ENCODE data around the gene MAZ.
"Not testable (repeated sequence)": the region's sequence is repeated elsewhere in the genome, so short reads cannot be mapped to it uniquely, and the experiment has no call there.

MAZ gene

DNA sequence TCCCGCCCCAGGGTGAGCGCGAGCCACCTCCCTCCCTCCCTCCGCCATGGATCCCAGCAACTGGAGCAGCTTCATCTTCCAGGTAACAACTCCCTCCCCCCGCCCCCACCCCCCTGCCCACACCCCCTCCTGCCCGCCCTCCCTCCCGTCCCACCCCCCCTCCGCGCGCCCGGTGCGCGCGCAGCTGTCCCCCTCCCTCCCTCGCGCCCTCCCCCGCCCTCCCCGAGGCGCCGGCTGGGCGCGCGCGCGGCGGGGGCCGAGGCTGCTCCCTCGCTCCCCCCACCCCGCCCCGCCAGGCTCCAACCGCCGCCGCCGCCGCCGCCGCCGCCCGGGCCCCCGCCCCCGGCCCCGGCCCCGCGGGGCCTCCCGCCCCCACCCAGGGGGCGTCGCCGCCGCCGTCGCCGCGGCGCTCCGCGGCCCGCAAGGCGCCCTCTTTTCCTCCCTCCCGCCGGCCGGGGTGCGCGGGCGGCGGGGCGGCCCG, at the start of gene MAZ:
MAZ (plus strand) TSS at position 431 of the 481 bp plus-strand sequence. CDS start 173 bp downstream, outside the sequence.
- DNase-seq (ENCODE audit: low spot score), result peak; percentile 89

DNA sequence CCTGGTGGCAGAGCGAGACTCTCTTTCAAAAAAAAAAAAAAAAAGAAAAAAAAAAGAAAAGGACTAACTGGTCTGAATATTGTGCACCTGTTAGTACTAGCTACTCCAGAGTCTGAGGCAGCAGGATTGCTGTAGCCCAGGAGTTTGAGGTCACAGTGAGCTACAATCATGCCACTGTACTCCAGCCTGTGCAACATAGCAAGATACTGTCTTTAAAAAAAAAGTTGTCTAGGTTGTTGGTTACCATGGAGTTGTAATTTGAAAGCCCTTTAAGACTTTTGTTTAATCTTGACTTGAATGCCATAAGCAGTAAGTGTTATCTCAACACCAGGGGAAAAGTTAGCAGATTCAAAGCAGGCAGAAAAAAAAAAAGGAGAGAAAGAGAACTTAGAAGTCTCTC, 49.7 kb upstream of the MAZ start:
- no peak for DNase-seq (ENCODE audit: low spot score)

DNA sequence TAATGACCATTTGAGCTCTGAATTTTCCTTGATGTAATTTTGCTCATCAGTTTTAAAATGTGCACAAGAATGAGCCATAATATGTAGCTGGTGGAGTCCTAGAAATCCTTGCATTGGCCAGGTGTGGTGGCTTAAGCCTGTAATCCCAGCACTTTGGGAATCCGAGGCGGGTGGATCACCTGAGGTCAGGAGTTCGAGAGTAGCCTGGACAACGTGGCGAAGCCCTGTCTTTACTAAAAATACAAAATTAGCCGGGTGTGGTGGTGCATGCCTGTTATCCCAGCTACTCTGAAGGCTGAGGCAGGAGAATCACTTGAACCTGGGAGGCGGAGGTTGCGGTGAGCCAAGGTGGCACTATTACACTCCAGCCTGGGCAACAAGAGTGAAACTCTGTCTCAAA, 49.2 kb upstream of the MAZ start:
- DNase-seq (ENCODE audit: low spot score), result not testable (repeated sequence)

DNA sequence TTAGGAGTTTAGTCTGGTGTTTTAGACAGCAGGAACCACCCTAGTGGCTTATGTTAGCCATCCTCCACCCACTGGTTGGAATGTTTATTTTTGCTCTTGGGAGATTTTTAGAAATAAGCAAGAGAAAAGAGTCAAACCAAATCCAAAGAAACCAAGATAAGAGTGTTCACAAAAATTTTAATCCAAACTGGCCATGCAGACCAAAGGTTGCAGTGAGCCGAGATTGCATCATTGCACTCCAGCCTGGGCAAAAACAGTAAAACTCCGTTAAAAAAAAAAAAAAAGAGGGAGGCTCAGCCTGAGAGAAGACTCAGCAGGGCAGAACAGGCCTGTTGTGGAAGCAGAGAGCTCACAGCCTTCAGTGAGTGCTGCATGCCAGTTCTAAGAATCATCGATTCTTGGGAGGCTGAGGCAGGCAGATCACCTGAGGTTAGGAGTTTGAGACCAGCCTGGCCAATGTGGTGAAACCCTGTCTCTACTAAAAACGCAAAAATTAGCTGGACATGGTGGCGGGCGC, 48.3 kb upstream of the MAZ start:
- DNase-seq (ENCODE audit: low spot score), result no peak

DNA sequence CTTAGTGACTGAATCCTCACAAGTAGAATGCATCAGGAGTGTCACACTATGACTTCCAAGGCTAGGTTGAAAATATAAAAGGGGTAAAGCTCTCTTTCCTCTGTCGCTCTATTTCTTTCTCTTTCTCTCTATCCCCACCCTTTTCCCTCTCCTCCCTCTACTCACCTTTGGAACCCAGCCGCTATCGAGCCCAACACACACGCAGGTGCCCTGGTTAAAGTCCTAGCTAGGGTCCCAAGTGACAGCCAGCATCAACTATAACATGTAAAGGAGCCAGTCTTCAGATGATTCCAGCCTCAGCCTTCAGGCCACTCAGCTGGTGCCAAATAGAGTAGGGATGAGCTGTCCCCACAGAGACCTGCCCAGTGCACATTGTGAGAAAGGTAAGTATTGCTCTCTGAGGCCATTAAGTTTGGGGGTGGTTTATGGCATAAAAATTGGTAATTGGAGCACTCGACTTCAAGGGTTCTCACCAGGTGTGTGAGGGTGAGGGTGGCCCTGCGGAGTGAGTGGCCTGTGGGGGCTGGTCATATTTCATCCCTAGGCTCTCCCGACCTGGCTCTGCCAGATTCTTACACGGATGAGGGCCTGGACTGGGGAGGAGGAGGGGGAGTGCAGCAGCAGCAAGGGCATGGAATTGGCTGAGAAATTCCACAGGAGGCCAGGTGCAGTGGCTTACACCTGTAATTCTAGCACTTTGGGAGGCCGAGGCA, 45.6 kb upstream of the MAZ start:
- DNase-seq (ENCODE audit: low spot score), result no peak

DNA sequence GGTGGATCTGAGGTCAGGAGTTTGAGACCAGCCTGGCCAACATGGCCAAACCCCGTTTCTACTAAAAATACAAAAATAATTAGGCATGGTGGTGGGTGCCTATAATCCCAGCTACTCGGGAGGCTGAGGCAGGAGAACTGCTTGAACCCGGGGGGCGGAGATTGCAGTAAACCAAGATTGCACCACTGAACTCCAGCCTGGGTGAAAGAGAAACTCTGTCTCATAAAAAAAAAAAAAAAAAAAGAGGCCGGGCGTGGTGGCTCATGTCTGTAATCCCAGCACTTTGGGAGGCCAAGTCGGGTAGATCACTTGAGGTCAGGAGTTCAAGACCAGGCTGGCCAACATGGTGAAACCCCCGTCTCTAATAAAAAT, 45.1 kb upstream of the MAZ start:
- not testable (repeated sequence) for DNase-seq (ENCODE audit: low spot score)

DNA sequence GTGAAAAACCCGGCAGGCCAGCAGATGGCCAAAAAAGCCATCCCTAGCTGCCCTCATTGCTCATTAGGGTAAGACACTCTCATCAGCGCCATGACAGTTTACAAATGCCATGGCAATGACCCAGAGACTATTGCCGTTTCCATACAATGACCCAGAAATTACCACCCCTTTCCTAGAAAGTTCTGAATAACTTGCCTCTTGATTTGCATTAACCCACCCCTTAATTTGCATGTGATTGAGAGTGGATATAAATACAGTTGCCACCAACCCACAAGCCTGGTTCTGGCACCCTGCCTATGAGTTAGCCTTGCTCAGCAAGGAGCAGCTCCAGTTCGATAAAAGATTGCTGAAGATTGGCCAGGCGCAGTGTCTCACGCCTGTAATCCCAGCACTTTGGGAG, 44.4 kb upstream of the MAZ start:
- DNase-seq (ENCODE audit: low spot score), result no peak

DNA sequence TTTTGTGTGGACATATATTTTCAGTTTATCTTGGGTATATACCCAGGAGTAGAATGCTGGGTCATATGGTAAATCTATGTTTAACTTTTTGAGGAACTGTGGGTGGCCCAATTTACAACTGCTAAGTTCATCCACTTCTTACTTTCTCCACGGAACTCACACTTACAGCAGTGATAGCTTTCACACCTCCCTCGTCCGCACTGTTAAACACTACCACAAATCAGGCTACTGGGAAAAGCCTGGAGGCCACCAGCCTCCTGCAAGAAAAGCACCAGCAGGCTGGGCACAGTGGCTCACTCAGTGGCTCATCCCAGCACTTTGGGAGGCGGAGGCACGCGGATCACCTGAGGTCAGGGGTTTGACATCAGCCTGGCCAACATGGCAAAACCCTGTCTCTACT, 43.0 kb upstream of the MAZ start:
- DNase-seq (ENCODE audit: low spot score), result no peak

DNA sequence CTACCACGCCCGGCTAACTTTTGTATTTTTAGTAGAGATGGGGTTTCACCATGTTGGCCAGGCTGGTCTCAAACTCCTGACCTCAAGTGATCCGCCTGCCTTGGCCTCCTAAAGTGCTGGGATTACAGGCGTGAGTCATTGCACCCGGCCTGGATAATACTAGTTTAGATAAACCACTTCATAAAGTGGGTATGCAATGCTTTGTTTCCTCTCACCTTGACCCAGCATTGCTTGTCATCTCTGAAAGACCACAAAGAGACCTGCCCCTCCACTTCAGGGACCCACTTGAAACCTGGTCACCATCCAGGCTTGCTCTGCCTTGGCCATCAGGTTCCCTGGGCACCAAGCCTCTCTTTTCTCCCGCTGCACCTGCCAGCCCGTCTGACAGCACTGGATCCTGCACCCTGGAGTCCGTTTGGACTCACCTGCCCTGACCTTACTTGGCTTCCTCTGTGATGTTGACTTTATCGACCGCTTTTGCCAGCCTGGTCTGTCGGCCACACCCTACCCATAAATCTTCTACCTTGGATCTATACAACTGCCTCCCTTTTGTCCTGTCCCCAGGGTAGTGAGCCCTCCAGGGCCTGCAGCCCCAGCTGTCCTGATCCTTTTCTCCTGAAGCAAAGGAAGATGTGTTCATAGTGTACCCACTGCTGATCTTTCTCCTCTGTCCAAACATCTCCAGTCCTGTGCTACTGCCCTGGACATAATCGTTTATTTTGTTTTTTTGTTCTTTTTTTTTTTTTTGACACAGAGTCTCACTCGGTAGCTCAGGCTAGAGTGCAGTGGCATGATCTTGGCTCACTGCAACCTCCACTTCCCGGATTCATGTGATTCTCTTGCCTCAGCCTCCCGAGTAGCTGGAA, 40.9 kb upstream of the MAZ start:
- DNase-seq (ENCODE audit: low spot score), result peak; percentile 88

DNA sequence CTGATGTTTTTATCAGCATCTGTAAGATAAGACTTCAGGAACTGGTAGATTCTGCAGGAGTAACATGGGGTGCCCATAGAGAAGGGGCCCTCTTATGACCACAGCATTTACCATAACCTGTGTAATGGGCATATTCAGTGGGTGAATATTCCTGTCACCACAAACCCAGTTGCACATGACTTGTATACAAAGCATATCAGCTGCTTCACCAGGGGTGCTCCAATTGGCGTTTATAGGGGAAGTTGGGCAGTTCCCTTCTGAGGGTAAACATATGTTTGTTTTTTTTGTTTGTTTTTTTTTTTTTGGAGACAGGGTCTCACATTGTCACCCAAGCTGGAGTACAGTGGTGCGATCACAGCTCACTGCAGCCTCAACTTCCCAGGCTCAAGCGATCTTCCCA, 39.8 kb upstream of the MAZ start:
- no peak for DNase-seq (ENCODE audit: low spot score)

DNA sequence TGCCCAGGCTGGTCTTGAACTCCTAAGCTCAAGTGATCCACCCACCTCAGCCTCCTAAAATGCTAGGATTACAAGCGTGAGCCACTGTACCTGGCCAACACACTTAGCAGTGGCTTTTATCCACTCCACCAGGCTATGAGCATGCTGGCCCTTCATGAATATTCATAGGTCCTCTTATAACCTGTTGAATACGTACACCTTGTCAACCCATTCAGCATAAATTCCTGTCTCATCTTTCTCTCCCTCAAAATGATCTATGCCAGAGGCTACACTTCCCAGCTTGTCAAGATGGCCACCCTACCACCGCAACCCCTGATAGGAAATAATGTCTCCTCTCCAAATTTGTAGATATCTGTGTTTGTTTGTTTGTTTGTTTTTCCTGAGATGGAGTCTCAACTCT, 39.3 kb upstream of the MAZ start:
- no peak for DNase-seq (ENCODE audit: low spot score)

DNA sequence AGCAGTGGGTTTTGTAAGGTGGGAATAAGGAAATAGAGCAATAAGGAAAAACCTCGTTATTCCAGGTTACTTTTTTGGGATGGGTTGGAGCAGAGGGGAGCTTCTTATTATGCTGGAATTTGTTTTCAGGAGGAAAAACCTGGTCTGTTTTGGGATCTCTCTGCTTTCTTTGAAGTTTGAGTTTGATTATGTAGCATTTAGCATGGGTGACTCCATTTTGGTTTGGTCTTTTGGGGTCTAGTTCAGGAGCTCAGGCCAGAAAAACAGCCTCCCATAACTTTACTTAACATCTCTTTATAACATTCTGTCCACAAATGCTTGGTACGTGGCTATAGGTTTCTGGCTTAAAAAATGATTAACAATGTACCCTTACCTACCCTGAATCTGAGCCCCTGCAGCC, 36.8 kb upstream of the MAZ start:
- no peak for DNase-seq (ENCODE audit: low spot score)

DNA sequence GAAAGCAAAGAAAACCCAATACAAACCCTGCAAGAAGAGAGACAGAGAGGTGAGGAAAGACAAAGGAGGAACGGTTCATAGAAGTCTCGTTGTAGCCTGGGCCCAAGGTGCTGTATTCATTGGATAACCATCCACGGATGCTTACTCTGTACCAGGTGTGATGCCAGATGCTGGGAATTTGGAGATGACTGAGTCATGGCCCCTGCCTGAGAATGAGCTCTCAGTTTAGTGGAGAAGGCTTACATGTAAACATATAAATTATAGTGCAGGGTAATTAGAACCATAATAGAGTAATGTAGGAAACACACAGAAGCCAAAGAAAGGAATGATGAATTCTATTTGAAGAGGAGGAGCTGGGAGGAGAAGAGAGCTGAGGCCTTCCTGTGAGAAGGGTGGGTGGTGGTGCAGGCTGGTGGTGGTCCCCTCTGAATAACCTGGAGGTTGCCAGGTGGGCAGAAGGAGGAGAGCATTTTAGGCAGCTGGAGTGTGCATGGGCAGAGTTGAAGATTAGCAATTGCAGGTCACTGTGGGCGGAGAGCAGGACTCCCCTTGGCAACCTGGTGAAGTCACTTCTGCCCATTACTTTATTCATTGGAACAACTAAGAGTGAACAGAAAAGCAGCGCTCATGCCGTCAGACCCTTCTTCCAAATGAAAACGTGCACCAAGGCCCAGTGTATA, 35.9 kb upstream of the MAZ start:
- no peak for DNase-seq (ENCODE audit: low spot score)

DNA sequence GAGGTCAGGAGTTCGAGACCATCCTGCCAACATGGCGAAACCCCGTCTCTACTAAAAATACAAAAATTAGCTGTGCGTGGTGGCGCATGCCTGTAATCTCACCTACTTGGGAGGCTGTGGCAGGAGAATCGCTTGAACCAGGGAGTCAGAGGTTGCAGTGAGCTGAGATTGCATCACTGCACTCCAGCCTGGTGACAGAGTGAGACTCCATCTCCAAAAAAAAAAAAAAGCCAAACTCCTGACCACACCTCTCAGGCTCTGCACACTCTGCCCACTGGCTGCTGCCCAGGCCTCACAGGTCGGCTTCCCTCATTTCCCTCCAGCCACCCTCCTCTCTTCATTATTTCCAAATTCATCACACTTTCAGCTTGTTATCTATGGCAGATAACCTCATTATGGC, 34.0 kb upstream of the MAZ start:
- DNase-seq (ENCODE audit: low spot score), result not testable (repeated sequence)

DNA sequence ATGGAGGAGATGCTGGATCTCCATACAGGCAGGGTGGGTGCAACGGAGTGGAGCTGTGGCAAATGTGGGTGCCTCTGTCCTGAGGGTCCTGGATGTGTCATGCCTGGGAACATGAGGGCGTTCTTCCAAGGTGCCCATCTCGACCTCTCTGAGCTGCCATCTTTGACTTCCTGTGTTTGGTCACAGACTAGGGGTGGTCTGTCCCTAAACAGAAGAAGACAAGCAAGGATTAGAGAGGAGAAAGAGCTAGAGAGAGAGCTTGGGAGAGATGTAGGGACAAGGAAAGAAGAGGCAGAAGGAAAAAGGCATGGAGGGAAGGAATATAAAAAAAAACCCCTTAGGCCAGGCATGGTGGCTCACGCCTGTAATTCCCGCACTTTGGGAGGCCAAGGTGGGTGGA, 31.6 kb upstream of the MAZ start:
- no peak for DNase-seq (ENCODE audit: low spot score)

DNA sequence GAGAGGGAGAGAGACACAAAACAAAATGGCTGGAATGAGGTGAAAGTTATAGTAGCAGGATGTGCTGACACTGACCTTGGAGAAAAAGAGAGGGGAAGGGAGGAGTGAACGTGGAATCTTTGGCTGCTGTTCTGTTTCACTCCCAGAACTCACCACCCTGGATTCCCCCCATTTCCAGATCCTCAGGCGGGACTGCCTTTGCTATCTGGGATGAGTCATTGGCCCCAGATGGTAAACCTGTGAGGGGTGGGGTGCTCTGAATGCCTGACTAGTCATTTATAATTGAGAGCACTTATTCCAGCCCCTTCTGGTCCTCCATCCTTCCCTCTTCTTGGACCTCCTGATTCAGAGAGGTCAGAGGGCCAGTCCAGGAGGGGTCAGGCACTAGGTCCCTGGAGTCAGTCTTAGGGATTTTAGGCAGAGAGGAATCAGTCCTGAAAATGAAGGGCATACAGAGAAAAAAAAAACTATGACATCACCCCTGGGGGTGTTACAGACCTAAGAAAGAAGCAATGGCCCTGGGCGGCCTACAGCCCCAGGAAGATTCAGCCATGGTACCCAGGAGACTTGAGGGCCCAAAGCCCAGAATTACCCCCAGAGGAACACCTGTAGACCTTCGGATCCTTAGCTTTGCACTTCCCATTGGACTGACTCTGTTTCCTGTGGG, 30.5 kb upstream of the MAZ start:
- DNase-seq (ENCODE audit: low spot score), result peak; percentile 41

DNA sequence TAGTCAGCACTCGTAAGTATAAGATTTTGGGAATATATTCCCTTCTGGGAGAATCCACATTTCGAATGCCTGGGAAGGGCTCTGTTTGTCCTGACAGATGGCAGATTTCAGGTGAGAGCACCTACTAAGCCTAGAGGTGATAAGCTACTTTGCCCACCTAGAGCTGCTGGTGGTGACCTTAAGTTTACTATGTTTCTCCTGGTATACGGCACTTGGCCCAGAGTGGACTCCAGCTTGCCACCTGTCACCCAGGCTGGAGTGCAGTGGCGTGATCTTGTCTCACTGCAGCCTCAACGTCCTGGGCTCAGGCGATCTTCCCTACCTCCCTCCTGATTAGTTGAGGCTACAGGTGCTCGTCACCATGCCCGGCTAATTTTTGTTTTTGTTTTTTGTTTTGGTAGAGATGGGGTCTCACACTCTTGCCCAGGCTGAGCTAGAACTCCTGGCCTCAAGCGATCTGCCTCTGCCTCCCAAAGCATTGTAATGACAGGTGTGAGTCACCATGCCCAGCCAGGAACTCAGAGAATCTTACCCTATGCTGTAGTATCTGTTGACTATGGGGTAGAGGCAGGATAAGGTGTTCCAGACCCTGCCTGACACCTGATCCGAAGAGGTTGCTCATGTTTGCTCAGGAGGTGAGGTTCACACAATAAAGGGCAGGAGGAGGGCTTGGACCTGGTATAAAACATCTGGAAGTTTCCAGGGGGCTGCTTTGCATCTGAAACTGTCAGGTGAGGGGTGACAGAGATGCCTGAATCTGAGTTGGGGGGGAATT, 28.6 kb upstream of the MAZ start, which contains the start of gene ZG16:
ZG16 (plus strand) TSS at position 681 of the 775 bp plus-strand sequence. CDS start 1,011 bp downstream, outside the sequence.
- no peak for DNase-seq (ENCODE audit: low spot score)

DNA sequence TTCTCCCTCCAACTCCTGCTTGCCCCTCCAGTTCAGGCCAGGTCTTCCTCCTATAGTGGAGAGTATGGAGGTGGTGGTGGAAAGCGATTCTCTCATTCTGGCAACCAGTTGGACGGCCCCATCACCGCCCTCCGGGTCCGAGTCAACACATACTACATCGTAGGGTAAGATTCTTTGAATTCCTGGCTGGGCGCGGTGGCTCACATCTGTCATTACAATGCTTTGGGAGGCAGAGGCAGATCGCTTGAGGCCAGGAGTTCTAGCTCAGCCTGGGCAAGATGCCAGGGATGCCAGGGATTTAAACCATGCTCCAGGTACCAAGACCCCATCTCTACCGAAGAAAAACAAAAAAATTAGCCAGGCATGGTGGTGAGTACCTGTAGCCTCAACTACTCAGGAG, 26.9 kb upstream of the MAZ start:
- no peak for DNase-seq (ENCODE audit: low spot score)

DNA sequence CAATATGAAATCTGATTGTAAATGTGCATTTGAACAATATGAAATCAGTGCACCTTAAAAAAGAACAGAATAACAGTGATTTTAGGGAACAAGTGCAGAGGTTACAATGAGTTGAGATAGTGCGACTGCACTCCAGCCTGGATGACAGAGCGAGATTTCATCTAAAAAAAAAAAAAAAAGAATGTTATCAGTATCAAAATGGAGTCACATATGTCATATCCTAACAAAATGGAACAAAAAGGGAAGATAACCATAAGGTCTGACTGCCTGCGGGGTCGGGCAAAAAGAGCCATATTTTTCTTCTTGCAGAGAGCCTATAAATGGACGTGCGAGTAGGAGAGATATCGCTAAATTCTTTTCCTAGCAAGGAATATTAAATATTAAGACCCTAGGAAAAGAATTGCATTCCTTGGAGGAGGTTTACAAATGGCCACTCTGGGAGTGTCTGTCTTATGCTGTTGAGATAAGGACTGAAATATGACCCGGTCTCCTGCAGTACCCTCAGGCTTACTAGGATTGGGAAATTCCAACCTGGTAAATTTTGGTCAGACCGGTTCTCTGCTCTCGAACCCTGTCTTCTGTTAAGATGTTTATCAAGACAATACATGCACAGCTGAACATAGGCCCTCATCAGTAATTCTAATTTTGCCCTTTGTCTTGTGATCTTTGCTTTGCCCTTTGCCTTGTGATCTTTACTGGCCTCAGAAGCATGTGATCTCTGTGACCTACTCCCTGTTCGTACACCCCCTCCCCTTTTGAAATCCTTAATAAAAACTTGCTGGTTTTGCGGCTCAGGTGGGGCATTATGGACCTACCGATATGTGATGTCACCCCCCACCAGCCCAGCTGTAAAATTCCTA, 23.0 kb upstream of the MAZ start:
- not testable (repeated sequence) for DNase-seq (ENCODE audit: low spot score)

DNA sequence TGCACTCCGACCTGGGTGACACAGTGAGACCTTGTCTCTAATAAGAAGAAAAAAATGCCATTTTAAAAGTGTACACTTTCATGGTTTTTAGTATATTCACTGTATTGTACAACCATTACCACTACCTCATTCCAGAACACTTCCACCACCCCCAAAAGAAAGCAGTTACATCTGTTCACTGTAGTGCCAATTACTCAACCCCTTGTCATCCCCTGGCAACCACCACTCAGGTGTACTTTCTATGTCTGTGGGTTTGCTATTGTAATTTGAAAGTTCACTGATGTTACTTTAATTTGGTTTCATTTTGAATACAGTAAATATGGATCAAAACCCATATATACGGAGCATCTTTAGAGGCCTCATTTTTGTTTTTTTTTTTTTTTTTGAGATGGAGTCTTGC, 22.2 kb upstream of the MAZ start:
- DNase-seq (ENCODE audit: low spot score), result no peak
